Neuron (in vitro differentiated cells): ENCODE results near the gene TMEM182.

Source experiments
- H2AFZ ChIP-seq: one replicate; pipeline ENCODE4 v1.6.1; 2013; ENCODE audit warnings: low read depth, mild to moderate bottlenecking, inconsistent platforms, low read length, moderate library complexity
- H3K27me3 ChIP-seq: one replicate; pipeline ENCODE4 v1.6.1; 2013; ENCODE audit warnings: low read length; ENCODE audit not compliant: insufficient read depth
- H3K36me3 ChIP-seq: one replicate; pipeline ENCODE4 v1.6.1; 2013; ENCODE audit warnings: low read length; ENCODE audit not compliant: insufficient read depth
- H3K4me1 ChIP-seq: one replicate; pipeline ENCODE4 v1.6.1; 2013; ENCODE audit warnings: low read length; ENCODE audit not compliant: insufficient read depth
- H3K4me3 ChIP-seq: 2 replicates; pipeline ENCODE4 v1.5.1; 2013; ENCODE audit warnings: mild to moderate bottlenecking, low read length, moderate library complexity
- H3K9me3 ChIP-seq: one replicate; pipeline ENCODE4 v1.6.1; 2013; ENCODE audit warnings: low read length

Gene TMEM182

GRCh38 chr2:102796337-102796736 is 34.5 kb downstream of the TMEM182 start:
- no peak overlapping the region for H3K4me3 ChIP-seq
- H3K27me3 ChIP-seq, result no peaks in the 10 kb centered on the region
- no peak overlapping the region for H2AFZ ChIP-seq
- no peaks in the 10 kb centered on the region for H3K36me3 ChIP-seq
- peaks cover 15% of the 10 kb centered on the region for H3K4me1 ChIP-seq
- H3K9me3 ChIP-seq, result peaks cover 13% of the 10 kb centered on the region

DNA sequence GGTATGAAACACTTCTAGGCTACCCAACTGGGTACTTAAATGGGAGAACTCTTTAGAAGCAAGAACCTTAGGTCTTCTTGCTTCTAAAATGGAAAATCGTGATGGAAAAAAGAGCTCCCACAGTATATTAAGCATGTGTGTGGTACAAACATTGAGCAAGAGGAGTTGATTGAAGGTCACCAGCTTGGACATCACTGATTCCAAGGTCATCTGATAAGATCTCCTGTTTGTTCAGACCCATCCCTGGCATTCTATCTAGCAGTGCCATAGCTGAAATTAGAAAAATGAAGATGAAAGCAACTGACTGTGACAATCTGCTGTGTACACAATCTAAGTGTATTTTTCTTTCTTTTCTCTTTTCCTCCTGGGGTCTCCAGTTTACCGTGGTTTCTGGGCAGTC is 35.7 kb downstream of the TMEM182 start:
- Histone ChIP-seq H2AFZ (no peak overlapping the region), H3K4me3 (no peak overlapping the region), H3K27me3 (no peaks in the 10 kb centered on the region), H3K9me3 (peaks cover 22% of the 10 kb centered on the region), H3K36me3 (no peaks in the 10 kb centered on the region), H3K4me1 (peaks cover 11% of the 10 kb centered on the region)

DNA sequence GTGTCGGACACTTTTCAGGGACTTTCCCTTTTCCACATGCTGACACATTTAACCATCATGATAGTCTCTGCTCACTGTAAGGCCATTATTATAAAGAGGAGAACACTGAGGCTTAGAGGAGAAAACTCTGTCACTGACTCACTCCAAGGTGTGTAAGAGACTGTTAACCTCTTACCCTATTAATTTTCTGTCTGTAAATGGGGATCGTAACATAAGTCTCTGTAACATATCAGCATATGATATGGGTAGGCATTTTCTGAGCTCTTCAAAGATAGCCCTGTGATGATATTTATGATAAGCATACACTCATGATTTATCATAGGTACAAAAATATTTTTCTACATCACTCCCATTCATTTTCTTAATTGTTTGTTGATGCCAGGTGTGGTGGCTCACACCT is 36.4 kb downstream of the TMEM182 start:
- H3K4me3 ChIP-seq, result no peak overlapping the region
- no peak overlapping the region for H2AFZ ChIP-seq
- no peaks in the 10 kb centered on the region for H3K27me3 ChIP-seq
- H3K9me3 ChIP-seq, result peaks cover 27% of the 10 kb centered on the region
- H3K36me3 ChIP-seq, result no peaks in the 10 kb centered on the region
- peaks cover 4% of the 10 kb centered on the region for H3K4me1 ChIP-seq

DNA sequence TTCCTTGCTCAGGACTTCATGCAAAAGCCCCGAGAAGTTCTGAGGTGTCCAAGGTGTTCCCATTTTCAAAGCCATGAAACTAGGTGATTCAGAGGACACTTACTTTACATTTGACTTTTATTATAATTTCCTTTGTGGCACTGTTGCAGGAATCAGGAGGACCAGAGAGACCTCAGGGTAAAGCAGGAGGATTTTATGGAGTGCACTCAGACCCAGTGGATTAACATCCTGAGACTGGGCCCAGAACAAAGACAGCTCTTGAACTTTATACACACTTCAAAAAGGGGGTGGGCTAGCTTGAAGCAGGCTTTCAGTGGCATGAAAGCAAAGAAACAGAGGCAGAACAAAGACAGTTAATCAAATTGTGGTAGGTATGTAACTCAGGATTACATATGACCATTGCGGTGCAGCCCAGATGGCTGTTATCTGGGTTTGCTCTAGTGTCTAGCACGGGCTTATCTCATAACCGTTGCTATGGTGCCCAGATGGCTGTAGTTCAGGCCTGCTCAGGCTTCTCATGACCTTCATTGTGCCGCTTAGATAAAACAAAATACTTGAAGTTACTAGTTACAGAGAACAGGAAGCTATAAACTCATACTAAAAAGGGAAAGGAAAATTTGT is 39.4 kb downstream of the TMEM182 start:
- no peak overlapping the region for H2AFZ ChIP-seq
- H3K4me3 ChIP-seq, result no peak overlapping the region

GRCh38 chr2:102801858-102802699 is 40.2 kb downstream of the TMEM182 start:
- Histone ChIP-seq H3K4me3 (no peak overlapping the region), H2AFZ (no peak overlapping the region), H3K27me3 (no peaks in the 10 kb centered on the region), H3K36me3 (no peaks in the 10 kb centered on the region), H3K4me1 (no peaks in the 10 kb centered on the region), H3K9me3 (peaks cover 30% of the 10 kb centered on the region)

More for the DNA sequence above, 39.4 kb downstream of the TMEM182 start:
- Histone ChIP-seq H3K36me3 (no peaks in the 10 kb centered on the region), H3K27me3 (no peaks in the 10 kb centered on the region), H3K4me1 (peaks cover 4% of the 10 kb centered on the region), H3K9me3 (peaks cover 30% of the 10 kb centered on the region)

DNA sequence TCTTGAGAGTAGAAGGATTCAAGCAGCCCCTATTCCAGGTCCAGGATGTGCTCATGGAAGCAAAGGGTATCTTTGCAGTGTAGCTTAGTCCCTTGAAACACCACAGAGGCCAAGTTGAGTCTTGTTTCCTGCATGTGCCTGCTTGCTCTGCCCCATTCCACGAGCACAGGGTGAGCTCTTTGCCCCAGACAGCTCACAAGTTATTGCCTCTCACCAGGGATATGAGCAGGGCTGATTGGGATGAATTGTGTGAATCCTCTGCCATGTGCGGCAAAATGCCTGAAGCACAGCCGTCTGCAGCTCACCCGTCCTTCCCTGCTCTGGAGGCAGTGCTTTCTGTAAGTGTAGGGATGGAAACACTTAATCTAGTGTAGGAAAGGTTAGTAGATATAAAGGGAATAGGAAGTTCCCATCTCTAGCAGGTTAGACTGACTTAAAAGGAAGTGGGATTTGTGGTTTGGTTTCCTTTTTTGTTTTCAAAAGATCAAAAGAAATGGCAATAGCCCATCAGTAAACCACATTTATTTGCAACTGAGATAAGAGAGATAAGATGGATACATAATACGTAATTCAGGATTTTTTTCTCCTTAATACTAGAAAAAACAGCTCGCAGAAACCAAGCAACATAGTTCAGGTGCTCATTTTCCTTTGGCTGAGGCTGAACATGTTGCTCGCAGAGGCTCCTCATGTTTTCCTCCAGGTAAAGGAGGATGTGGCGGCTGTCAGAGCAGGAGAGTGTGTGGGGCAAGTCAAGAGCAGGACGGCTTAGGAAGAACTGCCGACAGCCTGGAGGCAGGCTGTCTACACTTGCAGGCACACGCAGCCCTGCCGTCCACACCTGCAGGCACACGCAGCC is 41.4 kb downstream of the TMEM182 start:
- Histone ChIP-seq H3K9me3 (peaks cover 30% of the 10 kb centered on the region), H2AFZ (no peak overlapping the region), H3K4me1 (no peaks in the 10 kb centered on the region)

DNA sequence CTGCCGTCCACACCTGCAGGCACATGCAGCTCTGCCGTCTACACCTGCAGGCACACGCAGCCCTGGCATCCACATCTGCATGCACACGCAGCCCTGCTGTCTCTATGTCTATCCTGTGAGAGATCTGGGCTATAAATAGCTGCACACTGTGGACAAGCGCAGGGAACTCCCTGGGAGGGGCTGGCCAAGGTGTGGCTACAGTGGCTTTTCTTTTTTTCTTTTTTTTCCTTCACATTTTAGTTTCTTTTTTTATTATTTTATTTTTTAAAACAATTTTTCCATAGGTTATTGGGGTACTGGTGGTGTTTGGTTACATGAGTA is 42.0 kb downstream of the TMEM182 start:
- Histone ChIP-seq H3K36me3 (no peaks in the 10 kb centered on the region), H3K27me3 (no peaks in the 10 kb centered on the region), H2AFZ (no peak overlapping the region), H3K4me1 (no peaks in the 10 kb centered on the region), H3K9me3 (peaks cover 30% of the 10 kb centered on the region), H3K4me3 (no peak overlapping the region)

More for the DNA sequence above, 41.4 kb downstream of the TMEM182 start:
- Histone ChIP-seq H3K27me3 (no peaks in the 10 kb centered on the region), H3K36me3 (no peaks in the 10 kb centered on the region), H3K4me3 (no peak overlapping the region)

- Histone ChIP-seq H3K27me3 (no peaks in the 10 kb centered on the region), H3K9me3 (peaks cover 17% of the 10 kb centered on the region), H3K4me1 (no peaks in the 10 kb centered on the region), H3K36me3 (no peaks in the 10 kb centered on the region), H2AFZ (no peak overlapping the region), H3K4me3 (no peak overlapping the region)
Measured at GRCh38 chr2:102806250-102806837, 44.5 kb downstream of the TMEM182 start.

DNA sequence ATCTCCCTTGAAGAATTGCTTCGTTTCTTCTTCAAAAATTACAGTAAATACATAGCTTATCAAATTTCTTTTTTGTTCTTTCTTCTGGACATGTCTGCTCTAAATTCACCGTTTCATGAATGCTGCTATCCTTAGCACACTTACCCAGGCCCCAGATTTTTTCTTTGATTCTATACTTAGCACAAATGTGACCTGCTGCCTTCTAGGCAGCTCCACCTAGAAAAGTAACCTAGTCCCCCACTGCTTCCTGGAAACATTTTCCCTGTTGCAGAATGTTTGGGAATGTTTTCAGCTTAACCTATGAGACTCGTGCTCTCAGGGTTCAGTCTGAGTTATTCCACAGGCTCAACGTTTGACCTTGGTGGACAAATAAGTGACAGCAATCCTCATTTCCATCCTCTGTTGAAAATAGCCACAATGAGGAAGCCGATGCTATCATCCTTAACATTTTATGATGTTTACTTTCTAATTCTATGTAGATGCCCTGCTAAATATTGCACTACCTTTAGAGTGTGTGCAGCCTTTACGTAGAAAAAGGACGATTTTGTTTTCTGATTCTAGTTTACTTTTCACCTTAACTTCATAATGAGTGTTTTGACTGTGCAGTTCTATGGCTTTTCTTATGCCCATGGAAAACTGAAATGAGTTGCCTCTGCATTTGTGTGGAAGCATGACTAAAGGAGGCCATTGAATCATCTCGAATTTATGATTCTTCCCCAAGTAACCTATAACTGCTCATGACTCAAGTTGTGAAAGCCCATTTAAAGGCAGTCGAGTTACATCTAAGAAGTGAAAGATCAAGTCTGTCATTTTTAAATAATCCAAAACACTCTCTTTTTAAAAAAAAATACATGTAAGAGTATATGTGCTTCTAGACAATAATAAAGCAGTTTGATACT is 47.7 kb downstream of the TMEM182 start:
- H3K4me3 ChIP-seq, result no peak overlapping the region
- no peaks in the 10 kb centered on the region for H3K9me3 ChIP-seq
- no peaks in the 10 kb centered on the region for H3K27me3 ChIP-seq
- no peaks in the 10 kb centered on the region for H3K36me3 ChIP-seq
- H3K4me1 ChIP-seq, result no peaks in the 10 kb centered on the region
- H2AFZ ChIP-seq, result no peak overlapping the region

DNA sequence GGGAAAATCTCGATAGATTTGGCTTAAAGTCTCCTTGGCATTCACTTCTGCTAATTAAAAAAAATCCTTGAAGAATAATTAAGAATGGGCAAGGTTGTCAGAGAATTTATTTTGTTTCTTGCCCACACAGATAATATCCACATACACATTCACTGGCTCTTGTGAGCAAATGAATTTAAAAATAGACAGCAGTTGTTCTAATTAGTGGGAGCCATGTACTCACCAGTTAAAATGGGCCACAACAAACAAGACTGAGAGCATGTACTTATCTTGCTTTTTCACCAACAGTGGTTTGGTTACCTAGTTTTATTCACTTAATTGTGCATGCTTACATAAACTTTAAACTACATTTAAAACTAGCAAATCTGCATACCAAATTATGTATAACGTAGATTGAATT is 53.5 kb downstream of the TMEM182 start:
- no peaks in the 10 kb centered on the region for H3K27me3 ChIP-seq
- no peaks in the 10 kb centered on the region for H3K36me3 ChIP-seq
- H3K4me1 ChIP-seq, result no peaks in the 10 kb centered on the region
- no peaks in the 10 kb centered on the region for H3K9me3 ChIP-seq
- H3K4me3 ChIP-seq, result no peak overlapping the region
- H2AFZ ChIP-seq, result no peak overlapping the region

DNA sequence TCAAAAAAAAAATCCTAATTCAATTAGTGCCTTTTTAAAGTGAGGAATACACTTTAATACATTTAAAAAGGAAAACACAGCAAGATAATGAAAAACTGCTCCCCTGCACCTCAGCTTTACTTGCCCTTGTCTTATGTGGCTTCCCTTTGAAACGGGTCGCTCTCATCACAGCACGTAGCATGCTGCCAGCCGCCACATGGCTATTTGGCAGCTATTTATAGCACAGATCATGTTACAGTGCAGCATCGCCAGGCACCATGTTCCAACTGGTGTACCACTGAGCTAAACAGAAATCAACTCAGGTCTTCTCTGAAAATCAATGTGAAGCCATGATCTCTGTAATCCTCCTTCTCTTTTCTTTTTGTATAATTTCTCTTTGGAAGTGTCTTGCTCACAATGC is 65.1 kb downstream of the TMEM182 start:
- H3K4me1 ChIP-seq, result peaks cover 12% of the 10 kb centered on the region
- no peaks in the 10 kb centered on the region for H3K9me3 ChIP-seq
- H3K36me3 ChIP-seq, result no peaks in the 10 kb centered on the region

GRCh38 chr2:102832789-102833188 is 71.0 kb downstream of the TMEM182 start:
- H3K4me1 ChIP-seq, result no peaks in the 10 kb centered on the region
- H3K27me3 ChIP-seq, result no peaks in the 10 kb centered on the region
- no peaks in the 10 kb centered on the region for H3K9me3 ChIP-seq
- H3K36me3 ChIP-seq, result no peaks in the 10 kb centered on the region
- H3K4me3 ChIP-seq, result no peak overlapping the region
- H2AFZ ChIP-seq, result no peak overlapping the region

More for the DNA sequence above, 65.1 kb downstream of the TMEM182 start:
- Histone ChIP-seq H2AFZ (peak overlapping the region; percentile 22), H3K27me3 (no peaks in the 10 kb centered on the region), H3K4me3 (no peak overlapping the region)
